HepG2 (cell line): ENCODE measurements around the gene STAT5A. TPM values are rescaled to one million over a fixed set of nuclear protein-coding genes. Genes with fewer than 3 reads are reported as not detected.

Source experiments
- ATF7 ChIP-seq, 2 experiments: fragments of 450-650 bp in 1 of 2; sonication (generic) in 1 of 2; formaldehyde crosslinking in 1 of 2; IDR thresholded peaks; 2 replicates each; pipeline versions ENCODE4 v1.4.0 to v1.6.1; 2016 to 2020; ENCODE audit warnings: antibody characterized with exemption in 1 of 2, mild to moderate bottlenecking in 1 of 2, missing genetic modification reagents in 1 of 2
- CBX2 ChIP-seq, 2 experiments: fragments of 200-600 bp in 1 of 2; sonication (generic); formaldehyde crosslinking in 1 of 2; IDR thresholded peaks; 2 replicates each; pipeline versions ENCODE4 v1.7.0 to v1.8.1; 2018 to 2022; ENCODE audit warnings: low read depth in 2 of 2, low read length in 1 of 2, mild to moderate bottlenecking in 1 of 2, missing genetic modification reagents in 1 of 2
- NRL ChIP-seq: sonication (generic); formaldehyde crosslinking; IDR thresholded peaks from 2 replicates; pipeline ENCODE4 v1.5.0; 2020; ENCODE audit warnings: missing genetic modification reagents, mild to moderate bottlenecking, moderate library complexity, borderline replicate concordance
- RBM22 ChIP-seq: fragments of 200-400 bp; formaldehyde crosslinking; optimal IDR thresholded peaks from 2 replicates; pipeline ENCODE3; 2017; ENCODE audit warnings: mild to moderate bottlenecking, low read length, moderate library complexity
- SSRP1 ChIP-seq: IDR thresholded peaks from 2 replicates; pipeline ENCODE4 v1.6.1; 2016; ENCODE audit warnings: control low read depth
- ZNF251 ChIP-seq: sonication (generic); formaldehyde crosslinking; IDR thresholded peaks from 2 replicates; pipeline ENCODE4 v1.9.0; 2021; ENCODE audit warnings: mild to moderate bottlenecking, missing genetic modification reagents
- ZNF607 ChIP-seq: sonication (generic); formaldehyde crosslinking; IDR thresholded peaks from 2 replicates; pipeline ENCODE4 v1.5.1; 2020; ENCODE audit warnings: missing genetic modification reagents, mild to moderate bottlenecking, borderline replicate concordance
- ZNF614 ChIP-seq: IDR thresholded peaks from 2 replicates; pipeline ENCODE4 v1.6.1; 2018; ENCODE audit warnings: missing biosample characterization, missing genetic modification reagents, inconsistent platforms, borderline replicate concordance
- polyA plus RNA-seq, 8 experiments: library from polyadenylated mRNA; depleted of rRNA in 3 of 8; stranded (reverse) in 7 of 8; unstranded in 1 of 8; fragments of >200 nt; fragmentation: Illumina TruSeq in 4 of 8; extraction: Trizol in 4 of 8; gene quantifications; 2 replicates each; pipeline versions ENCODE4 v1.2.1 to v1.2.3, GENCODE V29; 2011 to 2016; ENCODE audit warnings: low read depth in 4 of 8, missing spikeins in 1 of 8, mixed read lengths in 1 of 8; ENCODE audit not compliant: insufficient read depth in 1 of 8
- total RNA-seq, 5 experiments: library from RNA; depleted of rRNA; stranded (reverse); fragments of >200 nt; fragmentation: Illumina TruSeq; extraction: Trizol; gene quantifications; 2 replicates each; pipeline ENCODE4 v1.2.3, GENCODE V29; 2016; ENCODE audit warnings: low read depth in 1 of 5
- TF ChIP-seq, protein P1 (sequence below): sonication (generic); formaldehyde crosslinking; IDR thresholded peaks from 2 replicates; pipeline ENCODE4 v1.4.0; 2020; ENCODE audit warnings: missing genetic modification reagents
- TF ChIP-seq, protein P2 (sequence below): sonication (generic); formaldehyde crosslinking; IDR thresholded peaks from 2 replicates; pipeline ENCODE4 v1.5.0; 2020; ENCODE audit warnings: mild to moderate bottlenecking, missing genetic modification reagents, borderline replicate concordance
- TF ChIP-seq, protein P3 (sequence below): sonication (generic); formaldehyde crosslinking; IDR thresholded peaks from 2 replicates; pipeline ENCODE4 v1.5.1; 2020; ENCODE audit warnings: mild to moderate bottlenecking, missing genetic modification reagents, borderline replicate concordance
- TF ChIP-seq, protein P4 (sequence below): sonication (generic); formaldehyde crosslinking; IDR thresholded peaks from 2 replicates; pipeline ENCODE4 v1.8.0; 2022; ENCODE audit warnings: mild to moderate bottlenecking, missing genetic modification reagents, borderline replicate concordance

Gene STAT5A
- total and polyA plus RNA-seq, 2 of the 13 experiments (the other 11 are each of a cell fraction or from before 2014, with no cell fraction given), result 1.4 to 4.1 TPM

DNA sequence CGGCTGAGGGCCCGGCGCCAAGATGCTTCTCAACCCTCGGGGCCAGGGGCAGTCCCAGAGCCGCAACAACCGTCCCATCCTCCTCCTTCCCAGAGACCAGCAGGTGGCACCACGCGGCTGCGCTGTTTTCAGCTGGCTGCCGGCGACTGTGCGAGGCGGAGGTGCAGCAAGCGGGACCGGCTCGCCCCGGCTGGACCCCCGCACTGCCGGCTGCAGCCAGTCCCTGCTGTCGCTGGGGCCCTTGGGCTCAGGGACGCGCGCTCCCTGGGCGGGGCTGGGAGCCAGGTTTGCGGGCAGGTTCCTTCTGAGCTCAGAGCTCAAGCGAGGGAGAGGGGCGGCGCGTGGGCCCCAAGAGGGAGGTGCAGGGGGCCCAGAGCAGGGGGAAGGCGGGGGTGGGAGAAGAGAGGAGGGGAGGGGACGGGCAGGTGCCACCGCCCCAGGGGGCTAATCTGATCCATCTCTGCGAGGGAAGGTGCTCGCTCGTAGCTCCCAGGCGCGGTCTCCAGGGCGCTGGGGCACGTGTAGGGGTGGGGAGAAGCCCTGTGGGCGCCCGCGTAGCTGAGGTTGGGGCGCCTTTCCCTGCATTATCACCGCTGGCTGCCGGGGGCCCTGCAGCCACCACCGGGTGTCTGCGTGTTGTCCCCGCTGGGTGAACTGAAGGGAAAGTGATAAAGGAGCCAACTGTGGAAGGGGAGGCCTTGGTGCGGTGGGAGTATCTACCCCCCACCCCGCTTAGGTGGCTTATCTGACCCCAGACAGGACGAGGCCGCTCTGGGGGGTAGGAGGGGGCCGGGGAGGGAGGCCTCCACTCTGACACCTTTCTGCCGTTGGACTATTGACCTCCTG is 24.2 kb downstream of the STAT5A start (continued):
- TF ChIP-seq, protein P1, sequence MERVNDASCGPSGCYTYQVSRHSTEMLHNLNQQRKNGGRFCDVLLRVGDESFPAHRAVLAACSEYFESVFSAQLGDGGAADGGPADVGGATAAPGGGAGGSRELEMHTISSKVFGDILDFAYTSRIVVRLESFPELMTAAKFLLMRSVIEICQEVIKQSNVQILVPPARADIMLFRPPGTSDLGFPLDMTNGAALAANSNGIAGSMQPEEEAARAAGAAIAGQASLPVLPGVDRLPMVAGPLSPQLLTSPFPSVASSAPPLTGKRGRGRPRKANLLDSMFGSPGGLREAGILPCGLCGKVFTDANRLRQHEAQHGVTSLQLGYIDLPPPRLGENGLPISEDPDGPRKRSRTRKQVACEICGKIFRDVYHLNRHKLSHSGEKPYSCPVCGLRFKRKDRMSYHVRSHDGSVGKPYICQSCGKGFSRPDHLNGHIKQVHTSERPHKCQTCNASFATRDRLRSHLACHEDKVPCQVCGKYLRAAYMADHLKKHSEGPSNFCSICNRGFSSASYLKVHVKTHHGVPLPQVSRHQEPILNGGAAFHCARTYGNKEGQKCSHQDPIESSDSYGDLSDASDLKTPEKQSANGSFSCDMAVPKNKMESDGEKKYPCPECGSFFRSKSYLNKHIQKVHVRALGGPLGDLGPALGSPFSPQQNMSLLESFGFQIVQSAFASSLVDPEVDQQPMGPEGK (CRISPR knock-in tag), result peak; percentile 60
- TF ChIP-seq, protein P2, sequence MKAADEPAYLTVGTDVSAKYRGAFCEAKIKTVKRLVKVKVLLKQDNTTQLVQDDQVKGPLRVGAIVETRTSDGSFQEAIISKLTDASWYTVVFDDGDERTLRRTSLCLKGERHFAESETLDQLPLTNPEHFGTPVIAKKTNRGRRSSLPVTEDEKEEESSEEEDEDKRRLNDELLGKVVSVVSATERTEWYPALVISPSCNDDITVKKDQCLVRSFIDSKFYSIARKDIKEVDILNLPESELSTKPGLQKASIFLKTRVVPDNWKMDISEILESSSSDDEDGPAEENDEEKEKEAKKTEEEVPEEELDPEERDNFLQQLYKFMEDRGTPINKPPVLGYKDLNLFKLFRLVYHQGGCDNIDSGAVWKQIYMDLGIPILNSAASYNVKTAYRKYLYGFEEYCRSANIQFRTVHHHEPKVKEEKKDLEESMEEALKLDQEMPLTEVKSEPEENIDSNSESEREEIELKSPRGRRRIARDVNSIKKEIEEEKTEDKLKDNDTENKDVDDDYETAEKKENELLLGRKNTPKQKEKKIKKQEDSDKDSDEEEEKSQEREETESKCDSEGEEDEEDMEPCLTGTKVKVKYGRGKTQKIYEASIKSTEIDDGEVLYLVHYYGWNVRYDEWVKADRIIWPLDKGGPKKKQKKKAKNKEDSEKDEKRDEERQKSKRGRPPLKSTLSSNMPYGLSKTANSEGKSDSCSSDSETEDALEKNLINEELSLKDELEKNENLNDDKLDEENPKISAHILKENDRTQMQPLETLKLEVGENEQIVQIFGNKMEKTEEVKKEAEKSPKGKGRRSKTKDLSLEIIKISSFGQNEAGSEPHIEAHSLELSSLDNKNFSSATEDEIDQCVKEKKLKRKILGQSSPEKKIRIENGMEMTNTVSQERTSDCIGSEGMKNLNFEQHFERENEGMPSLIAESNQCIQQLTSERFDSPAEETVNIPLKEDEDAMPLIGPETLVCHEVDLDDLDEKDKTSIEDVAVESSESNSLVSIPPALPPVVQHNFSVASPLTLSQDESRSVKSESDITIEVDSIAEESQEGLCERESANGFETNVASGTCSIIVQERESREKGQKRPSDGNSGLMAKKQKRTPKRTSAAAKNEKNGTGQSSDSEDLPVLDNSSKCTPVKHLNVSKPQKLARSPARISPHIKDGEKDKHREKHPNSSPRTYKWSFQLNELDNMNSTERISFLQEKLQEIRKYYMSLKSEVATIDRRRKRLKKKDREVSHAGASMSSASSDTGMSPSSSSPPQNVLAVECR (CRISPR knock-in tag), result peak; percentile 49; the same call in 1 of the 2 replicates
- TF ChIP-seq ZNF607, result 0 out of 2 replicates have a peak, but pooled peaks have one; percentile 45
- TF ChIP-seq ATF7 (IDR thresholded peaks at IDR 0.05), result no peak
- TF ChIP-seq ATF7 (CRISPR knock-in tag; IDR thresholded peaks at IDR 0.05), result peak; percentile 53; the same call in 1 of the 2 replicates
- peak; percentile 70; the same call in 1 of the 2 replicates for TF ChIP-seq NRL
- TF ChIP-seq CBX2 (IDR thresholded peaks at IDR 0.05; ENCODE audit: low read depth, low read length), result no peak
- TF ChIP-seq CBX2 (CRISPR knock-in tag; IDR thresholded peaks at IDR 0.05; ENCODE audit: low read depth), result no peak
- TF ChIP-seq SSRP1 (CRISPR knock-in tag), result 0 out of 2 replicates have a peak, but pooled peaks have one; percentile 64
- TF ChIP-seq RBM22, result peak; percentile 96
- TF ChIP-seq, protein P3, sequence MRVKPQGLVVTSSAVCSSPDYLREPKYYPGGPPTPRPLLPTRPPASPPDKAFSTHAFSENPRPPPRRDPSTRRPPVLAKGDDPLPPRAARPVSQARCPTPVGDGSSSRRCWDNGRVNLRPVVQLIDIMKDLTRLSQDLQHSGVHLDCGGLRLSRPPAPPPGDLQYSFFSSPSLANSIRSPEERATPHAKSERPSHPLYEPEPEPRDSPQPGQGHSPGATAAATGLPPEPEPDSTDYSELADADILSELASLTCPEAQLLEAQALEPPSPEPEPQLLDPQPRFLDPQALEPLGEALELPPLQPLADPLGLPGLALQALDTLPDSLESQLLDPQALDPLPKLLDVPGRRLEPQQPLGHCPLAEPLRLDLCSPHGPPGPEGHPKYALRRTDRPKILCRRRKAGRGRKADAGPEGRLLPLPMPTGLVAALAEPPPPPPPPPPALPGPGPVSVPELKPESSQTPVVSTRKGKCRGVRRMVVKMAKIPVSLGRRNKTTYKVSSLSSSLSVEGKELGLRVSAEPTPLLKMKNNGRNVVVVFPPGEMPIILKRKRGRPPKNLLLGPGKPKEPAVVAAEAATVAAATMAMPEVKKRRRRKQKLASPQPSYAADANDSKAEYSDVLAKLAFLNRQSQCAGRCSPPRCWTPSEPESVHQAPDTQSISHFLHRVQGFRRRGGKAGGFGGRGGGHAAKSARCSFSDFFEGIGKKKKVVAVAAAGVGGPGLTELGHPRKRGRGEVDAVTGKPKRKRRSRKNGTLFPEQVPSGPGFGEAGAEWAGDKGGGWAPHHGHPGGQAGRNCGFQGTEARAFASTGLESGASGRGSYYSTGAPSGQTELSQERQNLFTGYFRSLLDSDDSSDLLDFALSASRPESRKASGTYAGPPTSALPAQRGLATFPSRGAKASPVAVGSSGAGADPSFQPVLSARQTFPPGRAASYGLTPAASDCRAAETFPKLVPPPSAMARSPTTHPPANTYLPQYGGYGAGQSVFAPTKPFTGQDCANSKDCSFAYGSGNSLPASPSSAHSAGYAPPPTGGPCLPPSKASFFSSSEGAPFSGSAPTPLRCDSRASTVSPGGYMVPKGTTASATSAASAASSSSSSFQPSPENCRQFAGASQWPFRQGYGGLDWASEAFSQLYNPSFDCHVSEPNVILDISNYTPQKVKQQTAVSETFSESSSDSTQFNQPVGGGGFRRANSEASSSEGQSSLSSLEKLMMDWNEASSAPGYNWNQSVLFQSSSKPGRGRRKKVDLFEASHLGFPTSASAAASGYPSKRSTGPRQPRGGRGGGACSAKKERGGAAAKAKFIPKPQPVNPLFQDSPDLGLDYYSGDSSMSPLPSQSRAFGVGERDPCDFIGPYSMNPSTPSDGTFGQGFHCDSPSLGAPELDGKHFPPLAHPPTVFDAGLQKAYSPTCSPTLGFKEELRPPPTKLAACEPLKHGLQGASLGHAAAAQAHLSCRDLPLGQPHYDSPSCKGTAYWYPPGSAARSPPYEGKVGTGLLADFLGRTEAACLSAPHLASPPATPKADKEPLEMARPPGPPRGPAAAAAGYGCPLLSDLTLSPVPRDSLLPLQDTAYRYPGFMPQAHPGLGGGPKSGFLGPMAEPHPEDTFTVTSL (CRISPR knock-in tag), result peak; percentile 70; the same call in 1 of the 2 replicates
- TF ChIP-seq ZNF251 (CRISPR knock-in tag), result no peak
- peak; percentile 72 for TF ChIP-seq ZNF614
- TF ChIP-seq, protein P4, sequence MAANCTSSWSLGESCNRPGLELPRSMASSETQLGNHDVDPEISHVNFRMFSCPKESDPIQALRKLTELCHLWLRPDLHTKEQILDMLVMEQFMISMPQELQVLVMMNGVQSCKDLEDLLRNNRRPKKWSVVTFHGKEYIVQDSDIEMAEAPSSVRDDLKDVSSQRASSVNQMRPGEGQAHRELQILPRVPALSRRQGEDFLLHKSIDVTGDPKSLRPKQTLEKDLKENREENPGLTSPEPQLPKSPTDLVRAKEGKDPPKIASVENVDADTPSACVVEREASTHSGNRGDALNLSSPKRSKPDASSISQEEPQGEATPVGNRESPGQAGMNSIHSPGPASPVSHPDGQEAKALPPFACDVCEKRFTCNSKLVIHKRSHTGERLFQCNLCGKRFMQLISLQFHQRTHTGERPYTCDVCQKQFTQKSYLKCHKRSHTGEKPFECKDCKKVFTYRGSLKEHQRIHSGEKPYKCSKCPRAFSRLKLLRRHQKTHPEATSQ (CRISPR knock-in tag), result no peak
